Nephron progenitor cell (in vitro differentiated cells): ENCODE data around the gene PDZD2.

Experiments used
- DNase-seq: peaks from one replicate; pipeline ENCODE4 v3.0.0; 2021
- H3K27ac Mint-ChIP-seq: 2 replicates; pipeline ENCODE4 v1.8.0; 2021; ENCODE audit warnings: mild to moderate bottlenecking, moderate library complexity, mixed read lengths
- H3K27me3 Mint-ChIP-seq: 2 replicates; pipeline ENCODE4 v1.8.0; 2021; ENCODE audit warnings: mild to moderate bottlenecking, low read depth, mixed read lengths; ENCODE audit not compliant: poor library complexity
- H3K36me3 Mint-ChIP-seq: 2 replicates; pipeline ENCODE4 v1.8.0; 2021; ENCODE audit warnings: low read depth, mixed read lengths
- H3K4me1 Mint-ChIP-seq: 2 replicates; pipeline ENCODE4 v1.8.0; 2021; ENCODE audit warnings: mixed read lengths
- H3K4me3 Mint-ChIP-seq: 2 replicates; pipeline ENCODE4 v1.8.0; 2021; ENCODE audit warnings: mild to moderate bottlenecking, moderate library complexity, mixed read lengths
- H3K9me3 Mint-ChIP-seq: 2 replicates; pipeline ENCODE4 v1.8.0; 2021; ENCODE audit warnings: mild to moderate bottlenecking, moderate library complexity, mixed read lengths
- CTCF ChIP-seq: fragments of 200-600 bp; sonication (generic); IDR thresholded peaks from 2 replicates; pipeline ENCODE4 v1.5.0; 2021; ENCODE audit warnings: antibody characterized with exemption

The PDZD2 gene

GRCh38 chr5:32055891-32056866, 417.2 kb downstream of the PDZD2 start:
- H3K36me3 Mint-ChIP-seq: peaks cover 24% of the 10 kb centered on the region

GRCh38 chr5:32057187-32058096, 418.5 kb downstream of the PDZD2 start:
- Mint-ChIP-seq H3K9me3 (peaks cover 8% of the 10 kb centered on the region), H3K27ac (no peak overlapping the region), H3K4me3 (no peak overlapping the region), H3K27me3 (no peaks in the 10 kb centered on the region), H3K36me3 (peaks cover 27% of the 10 kb centered on the region), H3K4me1 (peaks cover 6% of the 10 kb centered on the region)
- no peak for DNase-seq
- peak; percentile 18 for TF ChIP-seq CTCF

More at GRCh38 chr5:32055891-32056866, 417.2 kb downstream of the PDZD2 start:
- no peak for DNase-seq
- no peak overlapping the region for H3K27ac Mint-ChIP-seq
- H3K4me1 Mint-ChIP-seq: peaks cover 6% of the 10 kb centered on the region
- H3K4me3 Mint-ChIP-seq: no peak overlapping the region
- TF ChIP-seq CTCF: no peak
- H3K9me3 Mint-ChIP-seq: peaks cover 6% of the 10 kb centered on the region
- no peaks in the 10 kb centered on the region for H3K27me3 Mint-ChIP-seq

- no peak for DNase-seq
- Mint-ChIP-seq H3K4me1 (peaks cover 6% of the 10 kb centered on the region), H3K4me3 (no peak overlapping the region), H3K9me3 (peaks cover 8% of the 10 kb centered on the region), H3K36me3 (peaks cover 31% of the 10 kb centered on the region), H3K27ac (no peak overlapping the region), H3K27me3 (no peaks in the 10 kb centered on the region)
- no peak for TF ChIP-seq CTCF
Observed at GRCh38 chr5:32058101-32058500, 419.2 kb downstream of the PDZD2 start.

- peaks cover 1% of the 10 kb centered on the region for H3K27me3 Mint-ChIP-seq
- peaks cover 24% of the 10 kb centered on the region for H3K36me3 Mint-ChIP-seq
- no peak for TF ChIP-seq CTCF
- DNase-seq: no peak
- H3K4me3 Mint-ChIP-seq: no peak overlapping the region
- peaks cover 8% of the 10 kb centered on the region for H3K9me3 Mint-ChIP-seq
- no peak overlapping the region for H3K27ac Mint-ChIP-seq
- H3K4me1 Mint-ChIP-seq: peaks cover 6% of the 10 kb centered on the region
Observed at GRCh38 chr5:32058997-32059396, 420.1 kb downstream of the PDZD2 start.

GRCh38 chr5:32059761-32060530, 421.0 kb downstream of the PDZD2 start:
- peaks cover 24% of the 10 kb centered on the region for H3K36me3 Mint-ChIP-seq
- peaks cover 3% of the 10 kb centered on the region for H3K27me3 Mint-ChIP-seq
- no peak for TF ChIP-seq CTCF
- no peak overlapping the region for H3K4me3 Mint-ChIP-seq
- peaks cover 6% of the 10 kb centered on the region for H3K4me1 Mint-ChIP-seq
- H3K9me3 Mint-ChIP-seq: peaks cover 8% of the 10 kb centered on the region
- H3K27ac Mint-ChIP-seq: no peak overlapping the region
- no peak for DNase-seq
